ENCODE data around the gene KLK8.
"Not testable (repeated sequence)": the region's sequence is repeated elsewhere in the genome, so short reads cannot be mapped to it uniquely, and the experiment has no call there.

Gene KLK8

DNA sequence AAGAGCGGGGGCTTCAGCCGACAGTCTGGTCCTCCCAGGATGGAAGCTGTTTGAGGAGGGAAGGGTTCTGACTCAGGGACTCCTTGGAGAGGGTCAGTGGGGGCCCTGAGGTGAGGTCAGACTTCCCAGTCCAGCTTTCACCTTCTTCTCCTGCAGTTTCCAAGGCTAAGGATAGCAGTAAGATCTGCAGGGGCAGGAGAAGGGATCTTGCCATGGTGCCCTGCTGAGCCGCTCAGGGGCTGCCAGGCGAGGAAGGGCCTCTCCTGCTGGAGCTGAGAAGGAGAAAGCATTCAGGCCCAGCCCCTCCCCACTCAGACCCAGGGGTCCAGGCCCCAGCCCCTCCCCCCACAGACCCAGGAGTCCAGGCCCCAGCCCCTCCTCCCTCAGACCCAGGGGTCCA, 19.2 kb downstream of the KLK8 start:
- DNase-seq (ENCODE audit: low spot score): no peak

DNA sequence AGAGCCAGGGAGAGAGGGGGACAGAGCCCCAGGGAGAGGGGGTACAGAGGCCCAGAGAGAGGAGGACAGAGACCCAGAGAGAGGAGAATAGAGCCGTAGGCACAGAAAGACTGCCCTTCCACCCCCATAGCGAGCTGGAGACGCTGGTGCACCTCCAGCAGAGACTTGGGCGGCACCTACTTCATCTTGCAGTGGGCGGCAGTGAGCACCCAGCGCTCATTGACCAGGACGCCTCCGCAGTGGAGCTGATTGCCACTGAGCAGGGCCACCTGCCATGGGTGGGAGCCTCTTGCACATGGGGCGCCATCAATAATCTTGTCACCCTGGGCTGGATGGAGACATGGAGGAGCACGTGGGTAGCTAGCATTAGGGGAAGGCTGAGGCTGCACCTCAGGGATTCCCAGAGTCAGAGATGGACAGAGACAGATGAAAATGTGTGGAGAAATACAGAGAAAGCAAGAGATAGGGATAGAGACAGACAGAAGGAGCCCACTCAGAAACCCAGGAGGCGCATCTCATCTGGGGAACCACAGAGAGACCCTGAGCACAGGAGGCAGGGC, 19.7 kb downstream of the KLK8 start:
- DNase-seq (ENCODE audit: low spot score): no peak

DNA sequence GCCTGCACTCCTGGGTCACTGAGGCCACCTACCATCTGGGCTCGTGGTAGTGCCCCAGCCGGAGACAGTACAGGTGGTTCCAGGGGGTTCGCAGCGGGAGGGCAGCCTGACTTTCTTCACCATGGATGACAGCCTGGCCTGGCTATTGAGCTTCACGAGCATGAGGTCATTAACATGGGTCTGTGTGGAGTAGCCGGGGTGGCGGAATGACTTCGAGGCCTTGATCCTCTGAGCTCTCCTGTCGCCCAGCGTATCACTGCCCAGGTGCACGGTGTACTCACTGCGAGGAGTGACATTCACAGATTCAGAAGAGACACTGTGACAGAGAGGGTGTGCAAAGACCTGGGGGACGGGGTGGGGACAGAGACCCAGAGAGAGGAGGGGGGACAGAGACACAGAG, 21.2 kb downstream of the KLK8 start:
- DNase-seq (ENCODE audit: low spot score): no peak

DNA sequence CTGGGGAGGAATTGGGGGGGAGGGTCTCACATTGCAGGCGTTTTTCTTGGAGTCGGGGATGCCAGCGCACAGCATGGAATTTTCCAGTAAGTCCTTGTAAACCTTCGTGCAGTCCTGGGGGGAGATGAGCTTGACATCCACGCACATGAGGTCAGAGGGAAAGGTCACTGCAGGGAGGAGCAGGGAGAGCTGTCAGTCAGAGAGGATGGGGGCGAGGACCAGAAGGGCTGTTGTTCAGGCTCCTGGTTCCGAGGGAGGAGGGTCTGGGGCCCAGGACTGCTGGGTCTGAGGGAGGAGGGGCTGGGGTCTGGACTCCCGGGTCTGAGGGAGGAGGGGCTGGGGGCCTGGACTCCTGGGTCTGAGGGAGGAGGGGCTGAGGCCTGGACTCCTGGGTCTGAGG, 21.6 kb downstream of the KLK8 start:
- no peak for DNase-seq (ENCODE audit: low spot score)

DNA sequence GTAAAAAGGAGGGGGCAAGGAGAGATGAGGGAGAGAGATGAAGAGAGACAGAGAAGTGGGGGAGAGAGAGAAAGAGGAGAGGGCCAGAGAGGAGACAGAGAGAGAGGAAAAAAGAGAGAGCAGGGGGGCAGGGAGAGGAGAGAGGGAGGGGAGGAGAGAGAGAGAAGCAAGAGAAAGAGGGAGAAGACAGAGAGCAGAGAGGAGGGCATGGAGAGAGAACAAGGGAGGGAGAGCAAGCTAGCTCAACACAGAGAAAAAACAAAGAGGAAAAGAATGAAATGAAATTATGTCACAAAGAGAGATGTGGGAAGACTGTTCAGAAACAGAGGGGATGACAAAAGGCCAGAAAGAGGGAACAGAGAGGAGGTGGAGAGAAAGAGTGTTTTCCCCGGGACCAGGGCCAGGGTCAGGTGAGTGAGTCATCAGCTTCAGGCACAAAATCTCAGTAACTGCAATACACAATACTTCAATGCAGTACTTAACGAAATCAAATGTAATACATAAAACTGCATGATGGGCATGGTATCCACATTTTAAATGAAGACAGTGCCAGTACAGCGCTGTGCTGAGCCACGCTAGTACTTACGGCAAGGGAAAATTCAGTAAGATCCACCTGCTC, 22.5 kb downstream of the KLK8 start:
- no peak for DNase-seq (ENCODE audit: low spot score)

DNA sequence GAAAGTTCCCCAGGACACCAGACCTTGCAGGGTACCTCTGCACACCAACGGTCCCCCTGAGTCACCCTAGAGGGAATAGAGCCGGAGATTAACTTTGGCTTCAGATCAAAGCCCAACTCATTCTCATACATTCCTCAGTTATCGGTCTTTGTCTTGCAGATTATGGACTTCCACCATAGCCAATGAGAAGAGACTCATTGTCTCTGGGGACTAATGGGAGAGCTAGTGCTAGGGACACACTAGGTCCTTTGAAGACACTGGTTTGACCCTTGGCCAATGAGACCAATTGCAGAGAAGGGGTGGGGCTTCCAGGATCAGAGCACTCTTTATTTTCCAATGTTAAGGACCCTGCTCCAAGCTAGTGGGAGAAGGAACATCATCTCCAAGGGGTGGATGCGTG, 23.8 kb downstream of the KLK8 start:
- no peak for DNase-seq (ENCODE audit: low spot score)

DNA sequence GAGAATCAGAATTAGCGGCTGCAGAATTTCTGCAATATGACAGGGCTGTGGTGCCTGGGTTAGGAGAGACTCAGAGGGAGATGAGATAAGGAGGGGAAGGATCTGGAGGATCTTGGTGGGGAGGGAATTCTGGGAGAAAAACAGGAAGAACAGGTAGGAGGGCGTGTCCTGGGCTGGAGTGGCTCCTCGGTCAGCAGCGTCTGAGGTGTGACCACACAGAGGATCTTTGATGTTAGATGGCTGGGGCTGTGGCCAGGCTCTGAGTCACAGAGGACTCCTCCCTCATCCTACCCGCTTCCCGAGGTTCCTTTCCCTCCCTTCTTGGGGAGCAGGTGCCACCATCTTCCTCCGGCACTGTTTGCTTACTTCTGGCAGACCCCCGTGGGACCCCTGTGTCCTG, 25.6 kb downstream of the KLK8 start:
- no peak for DNase-seq (ENCODE audit: low spot score)

DNA sequence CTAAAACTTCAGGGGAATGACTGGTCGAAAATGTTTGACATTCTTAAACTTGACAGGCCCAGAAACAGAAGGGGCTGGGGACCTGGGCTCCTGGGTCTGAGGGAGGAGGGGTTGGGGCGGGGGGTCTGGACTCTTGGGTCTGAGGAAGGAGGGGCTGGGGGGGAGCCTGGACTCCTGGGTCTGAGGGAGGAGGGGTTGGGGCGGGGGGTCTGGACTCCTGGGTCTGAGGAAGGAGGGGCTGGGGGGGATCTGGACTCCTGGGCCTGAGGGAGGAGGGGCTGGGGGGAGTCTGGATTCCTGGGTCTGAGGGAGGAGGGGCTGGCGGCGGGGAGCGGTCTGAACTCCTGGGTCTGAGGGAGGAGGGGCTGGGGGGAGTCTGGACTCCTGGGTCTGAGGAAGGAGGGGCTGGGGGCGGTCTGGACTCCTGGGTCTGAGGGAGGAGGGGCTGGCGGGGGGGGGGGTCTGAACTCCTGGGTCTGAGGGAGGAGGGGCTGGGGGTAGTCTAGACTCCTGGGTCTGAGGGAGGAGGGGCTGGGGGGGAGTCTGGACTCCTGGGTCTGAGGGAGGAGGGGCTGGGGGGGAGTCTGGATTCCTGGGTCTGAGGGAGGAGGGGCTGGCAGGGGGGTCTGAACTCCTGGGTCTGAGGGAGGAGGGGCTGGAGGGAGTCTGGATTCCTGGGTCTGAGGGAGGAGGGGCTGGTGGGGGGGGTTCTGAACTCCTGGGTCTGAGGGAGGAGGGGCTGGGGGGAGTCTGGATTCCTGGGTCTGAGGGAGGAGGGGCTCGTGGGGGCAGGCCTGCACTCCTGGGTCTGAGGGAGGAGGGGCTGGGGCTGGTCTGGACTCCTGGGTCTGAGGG, 26.5 kb downstream of the KLK8 start:
- no peak for DNase-seq (ENCODE audit: low spot score)

DNA sequence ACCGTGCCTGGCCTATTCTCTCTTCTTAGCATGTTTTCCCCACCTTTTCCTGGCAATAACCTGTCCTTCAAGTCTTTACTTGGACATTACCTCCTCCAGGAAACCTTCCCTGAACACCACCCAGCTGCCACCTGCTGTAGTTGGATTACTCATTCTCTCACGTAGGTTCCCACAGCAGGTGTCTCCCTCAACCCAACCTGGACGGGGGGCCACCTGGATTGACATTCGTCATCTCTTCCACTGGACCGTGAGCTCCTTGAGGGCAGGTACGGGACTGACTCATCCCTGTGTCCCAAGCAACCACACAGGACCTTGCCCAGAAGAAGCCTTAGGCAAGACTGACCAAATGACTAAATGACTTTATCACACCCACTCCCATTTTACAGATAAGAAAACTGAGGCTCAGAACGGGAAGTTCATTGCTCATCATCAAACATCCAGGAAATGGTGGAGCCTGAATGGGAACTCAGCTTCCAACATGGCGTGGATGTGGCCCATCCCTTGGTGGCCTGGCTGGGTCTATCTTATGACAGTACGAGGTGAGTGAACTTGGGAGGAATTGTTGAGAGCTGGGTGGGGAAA, 28.5 kb downstream of the KLK8 start:
- DNase-seq (ENCODE audit: low spot score): no peak

DNA sequence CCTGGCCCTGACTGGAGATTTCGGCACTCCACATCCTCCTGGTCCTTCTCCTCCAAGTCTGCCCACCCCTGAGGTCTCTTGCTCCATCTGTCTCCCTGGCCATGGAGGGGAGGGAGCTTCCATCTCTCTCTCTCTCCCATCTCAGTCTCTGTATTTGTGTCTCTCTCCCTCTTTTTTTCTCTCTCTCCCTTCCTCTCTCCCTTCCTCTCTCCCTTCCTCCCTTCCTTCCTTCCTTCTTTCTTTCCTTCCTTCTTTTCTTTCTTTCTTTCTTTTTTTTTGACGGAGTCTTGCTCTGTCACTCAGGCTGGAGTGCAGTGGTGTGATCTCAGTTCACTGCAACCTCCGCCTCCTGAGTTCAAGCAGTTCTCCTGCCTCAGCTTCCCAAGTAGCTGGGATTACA, 31.6 kb downstream of the KLK8 start:
- DNase-seq (ENCODE audit: low spot score): not testable (repeated sequence)

DNA sequence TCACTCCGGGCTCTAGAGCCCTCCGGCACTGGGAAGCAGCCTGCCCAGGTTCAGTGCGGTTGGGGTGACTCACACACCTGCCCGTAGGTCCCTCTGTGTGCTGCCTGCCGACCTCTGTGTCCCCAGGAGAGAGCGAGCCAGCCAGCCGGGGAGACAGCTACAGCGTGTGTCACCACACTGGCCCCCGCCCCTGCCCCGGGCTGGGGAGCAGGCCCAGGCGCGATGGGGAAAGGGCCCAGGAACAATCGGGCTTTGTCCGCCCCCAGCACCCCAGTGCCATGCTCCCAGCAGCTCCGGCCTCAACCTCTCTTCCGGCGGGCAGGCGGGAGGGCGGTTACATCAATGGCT, 32.0 kb downstream of the KLK8 start, which contains the start of gene KLK6:
KLK6 (minus strand) TSS at position 179 of the 348 bp plus-strand sequence. CDS start 1,487 bp downstream, outside the sequence.
- no peak for DNase-seq (ENCODE audit: low spot score)

DNA sequence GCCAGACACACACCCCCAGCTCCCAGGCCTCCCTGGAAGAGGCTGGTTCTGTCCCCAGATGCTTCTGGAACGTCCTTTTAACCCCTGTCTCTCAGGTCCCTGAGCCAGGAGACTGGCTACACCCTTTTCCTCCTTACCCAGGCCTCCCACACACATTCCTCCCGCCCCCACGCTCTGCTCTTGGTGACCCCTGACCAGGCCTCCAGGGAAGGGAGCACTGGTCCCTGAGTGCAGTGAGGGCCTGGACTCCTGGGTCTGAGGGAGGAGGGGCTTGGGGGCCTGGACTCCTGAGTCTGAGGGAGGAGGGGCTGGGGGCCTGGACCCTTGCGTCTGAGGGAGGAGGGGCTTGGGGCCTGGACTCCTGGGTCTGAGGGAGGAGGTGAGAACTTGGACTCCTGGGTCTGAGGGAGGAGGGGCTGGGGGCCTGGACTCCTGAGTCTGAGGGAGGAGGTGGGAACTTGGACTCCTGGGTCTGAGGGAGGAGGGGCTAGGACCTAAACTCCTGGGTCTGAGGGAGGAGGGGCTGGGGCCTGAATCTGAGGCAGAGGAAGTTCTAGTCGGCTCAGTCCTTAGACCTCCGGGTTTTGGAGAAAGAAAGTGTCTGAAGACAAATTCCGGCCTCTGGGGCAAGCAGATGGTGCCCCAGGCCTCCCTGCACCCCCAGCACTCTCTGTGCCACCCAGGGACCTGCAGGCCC, 32.5 kb downstream of the KLK8 start:
- DNase-seq (ENCODE audit: low spot score): no peak

DNA sequence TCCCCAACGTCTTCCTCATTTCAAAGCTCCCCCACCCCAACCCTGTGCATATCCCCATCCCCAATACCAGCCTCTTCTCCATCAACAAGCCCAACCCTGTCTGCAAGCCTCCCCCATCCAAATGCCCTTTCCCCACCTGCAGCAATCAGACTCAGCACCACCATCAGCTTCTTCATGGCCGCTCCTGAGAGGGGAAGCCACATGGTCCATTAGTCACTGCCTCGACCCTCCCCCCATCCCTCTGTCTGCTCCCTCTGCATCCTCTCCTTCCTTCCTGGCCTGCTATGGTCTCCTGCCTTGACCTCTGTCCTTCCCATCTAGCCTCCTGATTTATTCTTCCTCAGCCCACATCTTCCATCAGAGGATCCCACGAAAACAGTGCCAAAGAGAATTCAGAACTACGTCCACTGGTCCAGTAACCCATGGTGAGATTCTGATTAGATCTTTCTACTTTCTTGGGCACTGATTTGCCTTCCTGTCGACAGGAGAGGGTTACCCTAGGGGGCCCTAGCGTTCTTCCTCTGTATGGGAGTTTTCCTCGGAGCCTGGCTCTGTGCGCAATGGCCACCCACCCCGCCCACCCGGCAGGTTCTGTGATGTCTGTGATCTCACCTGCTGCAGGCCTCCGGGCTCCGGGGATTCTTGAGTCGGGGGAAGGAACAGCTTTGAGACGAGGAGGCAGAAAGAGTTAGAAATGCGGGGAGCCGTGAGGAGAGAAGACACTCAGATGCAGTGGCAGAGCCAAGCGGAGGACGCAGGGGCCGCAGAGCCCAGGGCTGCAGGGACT, 33.3 kb downstream of the KLK8 start:
- no peak for DNase-seq (ENCODE audit: low spot score)

DNA sequence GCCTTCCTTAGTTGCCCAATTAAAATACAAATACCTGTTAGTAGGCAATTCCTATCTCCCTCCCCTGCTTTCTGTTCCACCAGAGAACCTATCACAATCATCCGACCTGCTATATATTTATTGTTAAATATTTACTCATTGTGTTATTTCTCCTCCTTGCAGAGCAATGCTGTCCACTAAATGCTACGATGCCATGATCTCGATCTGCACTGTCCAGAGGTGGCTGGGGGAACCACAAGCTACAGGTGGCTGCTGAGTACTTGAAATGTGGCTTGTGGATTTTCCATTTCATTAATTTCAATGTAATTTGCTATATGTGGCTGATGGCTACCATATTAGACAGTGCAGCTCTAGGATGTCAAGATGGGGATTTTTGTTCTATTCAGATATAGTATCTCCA, 37.1 kb downstream of the KLK8 start:
- no peak for DNase-seq (ENCODE audit: low spot score)

DNA sequence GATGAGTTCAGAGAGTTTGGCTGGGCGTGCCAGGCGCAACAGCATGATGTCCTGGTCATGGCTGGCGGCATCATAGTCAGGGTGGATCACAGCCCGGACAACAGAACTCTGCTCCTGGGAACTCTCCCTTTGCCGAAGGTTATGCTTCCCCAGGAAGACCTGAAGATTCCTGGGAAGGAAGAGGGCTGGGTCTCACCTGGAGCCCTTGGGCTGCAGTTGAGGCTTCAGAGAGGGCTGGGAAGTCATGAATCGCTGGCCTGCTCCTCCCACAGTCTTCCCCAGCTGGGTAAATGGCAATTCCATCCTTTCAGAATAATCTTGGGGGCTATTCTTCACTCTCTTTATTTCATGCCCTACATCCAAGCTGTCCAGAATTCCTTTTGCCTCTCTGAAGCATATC, 38.0 kb downstream of the KLK8 start:
- no peak for DNase-seq (ENCODE audit: low spot score)

DNA sequence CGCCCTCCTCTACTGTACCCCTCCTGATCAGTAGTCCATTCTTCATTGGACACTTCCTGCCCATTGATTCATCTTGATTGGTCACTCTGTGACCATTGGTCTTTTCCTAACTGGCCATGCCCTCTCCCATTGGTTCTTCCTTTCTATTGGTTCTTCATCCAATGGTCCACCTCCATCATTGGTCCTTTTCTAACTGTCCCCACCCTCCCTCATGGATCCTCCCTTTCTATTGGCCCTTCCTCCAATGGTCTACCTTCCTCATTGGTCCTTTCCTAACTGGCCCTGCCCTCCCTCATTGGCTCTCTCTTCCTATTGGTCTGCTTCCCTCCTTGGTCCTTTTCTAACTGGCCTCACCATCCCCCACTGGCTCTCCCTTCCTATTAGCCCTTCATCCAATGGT, 39.2 kb downstream of the KLK8 start:
- no peak for DNase-seq (ENCODE audit: low spot score)

DNA sequence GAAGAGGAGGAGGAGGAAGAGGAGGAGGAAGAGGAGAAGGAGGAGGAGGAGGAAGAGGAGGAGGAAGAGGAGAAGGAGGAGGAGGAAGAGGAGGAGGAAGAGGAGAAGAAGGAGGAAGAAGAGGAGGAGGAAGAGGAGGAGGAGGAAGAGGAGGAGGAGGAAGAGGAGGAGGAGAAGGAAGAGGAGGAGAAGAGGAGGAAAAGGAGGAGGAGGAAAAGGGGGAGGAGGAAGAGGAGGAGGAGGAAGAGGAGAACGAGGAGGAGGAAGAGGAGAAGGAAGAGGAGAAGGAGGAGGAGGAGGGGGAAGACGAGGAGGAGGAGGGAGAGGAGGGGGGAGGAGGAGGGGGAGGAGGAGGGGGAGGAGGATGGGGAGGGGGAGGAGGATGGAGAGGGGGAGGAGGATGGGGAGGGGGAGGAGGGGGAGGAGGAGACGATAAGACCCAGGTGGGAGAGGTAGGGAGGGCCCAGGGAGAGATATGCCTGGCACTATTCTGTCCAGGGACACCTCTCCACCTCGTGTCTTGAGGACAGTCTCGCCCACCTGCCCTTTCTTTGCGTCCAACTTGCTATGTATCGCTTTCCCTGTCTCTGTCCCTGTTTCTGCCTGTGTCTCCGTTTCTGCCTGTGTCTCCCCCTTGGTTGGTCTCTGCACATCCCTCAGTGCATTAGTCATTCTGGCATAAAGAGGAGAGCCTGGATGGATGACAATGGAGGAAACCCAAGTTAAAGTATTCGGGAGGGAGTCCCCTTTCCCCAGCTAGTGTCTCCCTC, 41.5 kb downstream of the KLK8 start:
- DNase-seq (ENCODE audit: low spot score): no peak

DNA sequence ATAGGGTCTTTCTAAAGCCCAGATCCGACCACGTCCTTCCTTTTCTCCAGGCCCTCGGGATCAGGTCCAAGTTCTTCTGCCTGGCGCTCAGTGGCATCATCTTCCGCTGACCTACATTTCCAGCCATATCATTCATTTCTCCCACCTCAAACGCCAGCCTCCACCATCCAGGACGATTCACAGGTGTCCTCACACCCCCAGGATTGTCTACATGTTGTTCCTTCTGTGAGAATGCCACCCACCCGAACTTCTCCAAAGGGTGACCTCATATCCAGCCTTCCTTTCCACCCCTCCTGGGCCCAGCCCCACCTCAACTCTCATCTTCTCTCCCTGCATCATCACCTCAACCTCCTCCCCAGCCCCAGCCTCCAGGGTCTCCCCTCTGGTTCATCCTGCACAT, 43.8 kb downstream of the KLK8 start:
- DNase-seq (ENCODE audit: low spot score): no peak

DNA sequence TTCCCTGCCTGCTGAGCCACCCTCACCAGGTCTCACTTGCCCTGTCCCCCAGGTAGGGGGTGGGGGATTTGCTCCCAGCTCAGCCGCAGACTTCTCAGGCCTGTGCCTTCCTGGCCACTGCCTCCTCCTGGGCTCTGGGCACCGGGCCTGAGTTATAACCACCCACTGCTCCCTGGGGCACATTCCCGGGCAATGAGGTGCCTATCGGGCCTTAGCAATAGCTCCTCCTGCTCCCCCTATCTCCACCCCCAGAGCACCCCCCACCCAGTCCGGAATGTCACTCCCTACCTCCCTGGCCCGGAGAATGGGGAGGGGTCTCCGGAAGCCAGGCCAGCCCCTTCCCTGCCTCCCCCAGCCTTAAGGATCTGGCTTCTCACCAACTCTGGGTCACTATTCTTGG, 48.5 kb downstream of the KLK8 start, which contains the start of gene KLK5:
KLK5 (minus strand) TSS at position 129 of the 400 bp plus-strand sequence. CDS start 381 bp downstream, outside the sequence.
- DNase-seq (ENCODE audit: low spot score): no peak

DNA sequence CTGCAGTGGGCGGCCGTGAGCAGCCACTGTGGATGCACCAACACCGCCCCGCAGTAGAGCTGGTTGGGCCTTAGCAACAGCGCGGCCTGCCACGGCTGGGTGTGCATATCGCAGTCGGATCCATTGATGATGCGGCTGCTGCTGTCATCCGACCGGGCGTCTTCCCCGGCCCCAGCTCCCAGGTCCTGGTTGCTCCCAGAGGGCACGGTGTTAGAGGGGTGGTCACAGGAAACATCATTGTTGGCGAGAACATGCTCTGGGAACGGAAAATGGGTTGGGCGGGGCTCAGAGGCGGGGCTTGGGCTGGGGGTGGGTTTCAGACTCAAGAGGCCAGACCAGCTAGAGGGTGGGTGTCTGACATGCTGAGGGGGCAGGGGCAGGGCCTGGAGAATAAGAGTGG, 51.5 kb downstream of the KLK8 start:
- DNase-seq (ENCODE audit: low spot score): no peak

DNA sequence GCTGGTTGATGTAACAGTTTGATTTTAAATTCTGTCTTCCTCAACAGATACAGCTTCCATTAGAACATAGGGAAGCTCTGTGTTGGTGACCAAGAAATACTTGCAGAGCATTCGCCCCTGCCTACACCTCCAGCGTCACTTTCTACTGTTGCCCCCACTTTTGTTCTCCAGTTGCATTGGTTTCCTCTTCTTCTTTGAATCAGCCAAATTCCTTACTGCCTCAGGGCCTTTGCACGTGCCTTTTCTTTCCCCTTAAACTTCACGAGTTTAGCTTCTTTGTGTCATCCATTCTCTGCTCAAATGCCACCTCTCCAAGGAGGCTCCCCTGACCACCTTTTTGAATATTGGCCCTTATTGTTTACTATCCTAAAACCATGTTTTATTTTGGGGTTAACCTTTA, 54.3 kb downstream of the KLK8 start:
- DNase-seq (ENCODE audit: low spot score): no peak

Data from CD4-positive, alpha-beta T cell treated with Interleukin-6 at 100 ng/mL for 8 hours (primary cell).